HEK293 (cell line): ENCODE results near the gene PER1.

ENCODE experiments used
- CTCF ChIP-seq: fragments of 450-650 bp; formaldehyde crosslinking; IDR thresholded peaks from 2 replicates; pipeline ENCODE4 v1.5.1; 2016; ENCODE audit warnings: missing biosample characterization, missing genetic modification characterization
- ELK4 ChIP-seq: IDR thresholded peaks from 2 replicates; pipeline ENCODE4 v1.6.1; 2011; ENCODE audit warnings: mild to moderate bottlenecking, low read depth, low read length, borderline replicate concordance
- GLIS2 ChIP-seq: fragments of 450-650 bp; formaldehyde crosslinking; IDR thresholded peaks from 2 replicates; pipeline ENCODE4 v1.5.1; 2016; ENCODE audit warnings: missing biosample characterization, missing genetic modification characterization
- KLF9 ChIP-seq: fragments of 450-650 bp; formaldehyde crosslinking; IDR thresholded peaks from 2 replicates; pipeline ENCODE4 v1.5.1; 2016; ENCODE audit warnings: missing biosample characterization, missing genetic modification characterization, low read depth
- OSR2 ChIP-seq: fragments of 450-650 bp; formaldehyde crosslinking; IDR thresholded peaks from 2 replicates; pipeline ENCODE4 v1.5.1; 2016; ENCODE audit warnings: missing biosample characterization, missing genetic modification characterization
- PRDM2 ChIP-seq: fragments of 450-650 bp; formaldehyde crosslinking; IDR thresholded peaks from 2 replicates; pipeline ENCODE4 v1.5.1; 2016; ENCODE audit warnings: missing biosample characterization, missing genetic modification characterization, borderline replicate concordance
- SCRT1 ChIP-seq: fragments of 450-650 bp; formaldehyde crosslinking; IDR thresholded peaks from 2 replicates; pipeline ENCODE4 v1.5.1; 2016; ENCODE audit warnings: missing biosample characterization, missing genetic modification characterization, borderline replicate concordance
- ZBTB10 ChIP-seq: fragments of 450-650 bp; formaldehyde crosslinking; IDR thresholded peaks from 2 replicates; pipeline ENCODE4 v1.5.1; 2016; ENCODE audit warnings: missing biosample characterization, missing genetic modification characterization
- ZFHX2 ChIP-seq: fragments of 450-650 bp; formaldehyde crosslinking; conservative IDR thresholded peaks from 2 replicates; pipeline ENCODE4 v1.5.1; 2016; ENCODE audit warnings: missing biosample characterization, missing genetic modification characterization
- ZNF175 ChIP-seq: fragments of 450-650 bp; formaldehyde crosslinking; IDR thresholded peaks from 2 replicates; pipeline ENCODE4 v1.5.1; 2016; ENCODE audit warnings: missing biosample characterization, missing genetic modification characterization
- ZNF23 ChIP-seq: fragments of 450-650 bp; formaldehyde crosslinking; IDR thresholded peaks from 2 replicates; pipeline ENCODE4 v1.5.1; 2016; ENCODE audit warnings: missing biosample characterization, missing genetic modification characterization, borderline replicate concordance
- ZNF26 ChIP-seq: fragments of 450-650 bp; formaldehyde crosslinking; IDR thresholded peaks from 2 replicates; pipeline ENCODE4 v1.5.1; 2016; ENCODE audit warnings: missing biosample characterization, missing genetic modification characterization
- ZNF324 ChIP-seq: fragments of 450-650 bp; formaldehyde crosslinking; IDR thresholded peaks from 2 replicates; pipeline ENCODE4 v1.5.1; 2016; ENCODE audit warnings: missing biosample characterization, missing genetic modification characterization
- ZNF449 ChIP-seq: fragments of 450-650 bp; formaldehyde crosslinking; IDR thresholded peaks from 2 replicates; pipeline ENCODE4 v1.5.1; 2017; ENCODE audit warnings: missing biosample characterization, mild to moderate bottlenecking, missing genetic modification characterization, moderate library complexity
- ZNF521 ChIP-seq: fragments of 450-650 bp; formaldehyde crosslinking; IDR thresholded peaks from 2 replicates; pipeline ENCODE4 v1.5.1; 2017; ENCODE audit warnings: missing biosample characterization, mild to moderate bottlenecking, missing genetic modification characterization
- ZNF555 ChIP-seq: fragments of 450-650 bp; formaldehyde crosslinking; conservative IDR thresholded peaks from 2 replicates; pipeline ENCODE4 v1.5.1; 2017; ENCODE audit warnings: missing biosample characterization, mild to moderate bottlenecking, missing genetic modification characterization, inconsistent platforms
- ZNF561 ChIP-seq: fragments of 450-650 bp; IDR thresholded peaks from 2 replicates; pipeline ENCODE4 v1.5.1; 2018; ENCODE audit warnings: missing biosample characterization, missing genetic modification characterization, borderline replicate concordance
- ZNF76 ChIP-seq: fragments of 450-650 bp; formaldehyde crosslinking; IDR thresholded peaks from 2 replicates; pipeline ENCODE4; 2016; ENCODE audit warnings: low read depth, missing biosample characterization, missing genetic modification characterization, borderline replicate concordance
- ZSCAN4 ChIP-seq: fragments of 450-650 bp; formaldehyde crosslinking; IDR thresholded peaks from 2 replicates; pipeline ENCODE4 v1.5.1; 2017; ENCODE audit warnings: missing biosample characterization, missing genetic modification characterization
- ZSCAN5A ChIP-seq: fragments of 450-650 bp; formaldehyde crosslinking; IDR thresholded peaks from 2 replicates; pipeline ENCODE4 v1.5.1; 2016; ENCODE audit warnings: missing biosample characterization, missing genetic modification characterization

PER1 gene

GRCh38 chr17:8156246-8156992, 4.2 kb upstream of the PER1 start (continued):
- no peak for TF ChIP-seq ZNF555 (tag by site-specific recombination)
- no peak for TF ChIP-seq ZNF76 (tag by site-specific recombination)
- TF ChIP-seq ZNF175 (tag by site-specific recombination) = no peak
- TF ChIP-seq ZSCAN4 (tag by site-specific recombination) = no peak
- TF ChIP-seq ZNF26 = no peak
- TF ChIP-seq ZNF449 (tag by site-specific recombination) = no peak
- no peak for TF ChIP-seq PRDM2 (tag by site-specific recombination)
- no peak for TF ChIP-seq SCRT1 (tag by site-specific recombination)
- no peak; the same call in 1 of the 2 replicates for TF ChIP-seq ZNF561 (tag by site-specific recombination)
- TF ChIP-seq ELK4 = 0 out of 2 replicates have a peak, but pooled peaks have one; percentile 46
- TF ChIP-seq ZSCAN5A (tag by site-specific recombination) = no peak
- TF ChIP-seq ZNF521 (tag by site-specific recombination) = no peak
- peak; percentile 99 for TF ChIP-seq ZFHX2 (tag by site-specific recombination)
- no peak; the same call in 1 of the 2 replicates for TF ChIP-seq ZNF324 (tag by site-specific recombination)
- peak; percentile 85 for TF ChIP-seq OSR2 (tag by site-specific recombination)
- TF ChIP-seq ZBTB10 (tag by site-specific recombination) = peak; percentile 88
- TF ChIP-seq GLIS2 = peak; percentile 94
- peak; percentile 99 for TF ChIP-seq KLF9 (tag by site-specific recombination)
- TF ChIP-seq ZNF23 (tag by site-specific recombination) = no peak
- TF ChIP-seq CTCF (tag by site-specific recombination) = peak; percentile 34
